GM18873 (cell line): ENCODE data around the gene COPS3.
"Not testable (repeated sequence)": the region's sequence is repeated elsewhere in the genome, so short reads cannot be mapped to it uniquely, and the experiment has no call there.

Experiments
- ATAC-seq: cut with Tn5 transposase; IDR thresholded peaks from one replicate; pipeline ENCODE4 v1.9.1; 2021; ENCODE audit warnings: mild to moderate bottlenecking, moderate library complexity, moderate number of reproducible peaks; ENCODE audit not compliant: unreplicated experiment, low FRiP score

COPS3 gene

GRCh38 chr17:17303010-17303846 is 22.2 kb upstream of the COPS3 start, which contains the start of gene NT5M:
NT5M (plus strand) TSS chr17:17303373; CDS start chr17:17303551, 178 bp downstream.
- ATAC-seq = no peak

GRCh38 chr17:17301659-17302058 is 20.6 kb upstream of the COPS3 start:
- ATAC-seq = not testable (repeated sequence)

DNA sequence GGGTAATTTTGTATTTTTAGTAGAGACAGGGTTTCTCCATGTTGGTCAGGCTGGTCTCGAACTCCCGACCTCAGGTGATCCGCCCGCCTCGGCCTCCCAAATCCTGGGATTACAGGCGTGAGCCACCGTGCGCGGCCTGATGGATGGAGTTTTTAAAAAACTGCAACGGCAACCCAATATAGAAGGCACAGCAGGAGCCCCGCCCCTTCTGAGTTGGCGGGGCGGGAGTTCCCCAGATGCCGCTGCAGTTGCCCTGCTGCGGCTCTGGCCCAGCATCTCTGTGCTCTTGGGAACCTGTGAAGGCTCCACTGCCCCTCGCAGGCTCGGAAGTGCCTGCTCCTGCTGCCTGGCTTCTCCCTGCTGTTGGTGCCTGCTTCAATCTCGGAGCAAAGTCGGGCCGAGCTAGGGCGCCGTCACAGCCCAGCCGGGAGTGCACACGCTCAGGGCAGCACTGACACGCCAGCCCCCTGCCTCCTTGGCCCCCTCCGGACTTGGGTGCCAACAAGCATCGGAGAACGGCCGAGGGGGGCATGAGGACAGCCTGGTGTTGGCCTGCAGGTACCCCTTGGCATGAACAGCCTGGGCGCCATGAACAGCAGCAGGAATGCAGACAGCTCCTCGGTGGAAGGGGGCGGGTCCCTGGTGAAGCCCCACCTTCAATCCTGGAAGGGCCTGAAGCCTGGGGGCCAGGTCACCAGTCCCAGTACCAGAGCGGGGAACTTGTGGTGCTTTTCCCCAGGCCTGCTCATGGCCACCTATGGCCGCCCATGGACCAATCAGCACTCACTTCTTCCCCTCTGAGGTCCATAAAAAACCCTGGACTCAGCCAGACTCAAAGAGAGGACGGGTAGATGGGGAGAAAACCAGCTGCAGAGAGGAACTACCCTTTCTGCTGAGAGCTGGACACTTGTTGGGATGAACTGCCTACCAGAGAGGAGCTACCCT is 19.9 kb upstream of the COPS3 start:
- no peak for ATAC-seq

GRCh38 chr17:17298108-17298507 is 17.1 kb upstream of the COPS3 start:
- ATAC-seq = no peak

DNA sequence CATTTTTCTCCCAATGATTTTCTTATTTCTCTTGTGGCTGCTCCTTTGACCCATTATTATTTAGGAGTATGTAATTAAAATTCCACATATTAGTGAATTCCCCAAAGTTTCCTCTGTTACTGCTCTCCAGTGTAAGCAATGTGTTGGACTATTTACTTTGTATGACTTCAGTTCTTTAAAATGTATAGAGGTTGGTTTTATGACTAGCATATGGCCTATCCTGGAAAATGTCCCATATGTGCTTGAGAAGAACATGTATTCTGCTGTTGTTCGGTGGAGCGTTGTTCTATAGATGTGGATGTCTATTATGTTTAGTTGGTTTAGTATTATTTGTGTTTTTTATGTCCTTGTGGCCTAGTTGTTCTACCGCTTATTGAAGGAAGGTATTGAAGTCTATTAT is 16.2 kb upstream of the COPS3 start:
- no peak for ATAC-seq

- no peak for ATAC-seq
Measured at GRCh38 chr17:17295141-17295540, 14.1 kb upstream of the COPS3 start.

- ATAC-seq = no peak
Measured at GRCh38 chr17:17289701-17290100, 8.7 kb upstream of the COPS3 start.

GRCh38 chr17:17289086-17289485 is 8.0 kb upstream of the COPS3 start:
- ATAC-seq = no peak

DNA sequence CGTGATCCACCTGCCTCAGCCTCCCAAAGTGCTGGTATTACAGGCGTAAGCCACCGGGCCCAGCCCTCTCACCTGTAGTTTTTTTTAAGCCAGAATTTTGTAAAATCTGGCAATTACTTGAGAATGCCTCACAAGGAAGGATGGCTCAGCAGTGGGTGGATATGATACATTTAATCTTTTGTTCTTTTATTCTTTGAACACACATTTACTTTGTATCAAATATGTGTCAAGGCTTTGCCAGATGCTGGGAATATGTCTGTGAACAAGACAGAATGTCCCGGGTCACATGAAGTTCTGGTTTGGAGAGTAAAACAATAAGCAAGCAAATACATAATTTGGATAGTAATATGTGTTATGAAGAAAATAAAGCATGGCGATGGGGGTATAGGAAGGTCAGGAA is 4.9 kb upstream of the COPS3 start:
- no peak for ATAC-seq

GRCh38 chr17:17279316-17279715 is 1.7 kb downstream of the COPS3 start:
- ATAC-seq = no peak

- ATAC-seq = not testable (repeated sequence)
Measured at GRCh38 chr17:17277431-17277830, 3.6 kb downstream of the COPS3 start.

DNA sequence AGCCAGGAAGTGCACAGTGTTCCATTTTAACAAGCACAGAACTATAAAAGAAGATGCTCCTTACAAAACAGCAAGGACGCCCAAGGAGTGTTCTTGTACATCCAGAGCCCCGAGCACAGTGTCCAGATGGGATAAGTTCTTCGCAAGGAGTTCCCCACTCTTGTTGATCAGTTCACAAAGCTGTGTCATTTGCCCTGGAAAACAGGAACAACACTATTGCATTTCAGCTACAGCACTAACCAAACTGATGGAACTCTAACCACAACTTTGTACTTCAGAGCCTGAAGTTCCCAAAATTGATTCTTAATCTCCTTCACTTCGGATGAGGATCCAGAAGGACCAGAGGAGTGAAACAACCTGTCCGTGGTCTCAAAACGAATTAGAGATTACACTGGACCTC is 5.1 kb downstream of the COPS3 start:
- ATAC-seq = no peak

DNA sequence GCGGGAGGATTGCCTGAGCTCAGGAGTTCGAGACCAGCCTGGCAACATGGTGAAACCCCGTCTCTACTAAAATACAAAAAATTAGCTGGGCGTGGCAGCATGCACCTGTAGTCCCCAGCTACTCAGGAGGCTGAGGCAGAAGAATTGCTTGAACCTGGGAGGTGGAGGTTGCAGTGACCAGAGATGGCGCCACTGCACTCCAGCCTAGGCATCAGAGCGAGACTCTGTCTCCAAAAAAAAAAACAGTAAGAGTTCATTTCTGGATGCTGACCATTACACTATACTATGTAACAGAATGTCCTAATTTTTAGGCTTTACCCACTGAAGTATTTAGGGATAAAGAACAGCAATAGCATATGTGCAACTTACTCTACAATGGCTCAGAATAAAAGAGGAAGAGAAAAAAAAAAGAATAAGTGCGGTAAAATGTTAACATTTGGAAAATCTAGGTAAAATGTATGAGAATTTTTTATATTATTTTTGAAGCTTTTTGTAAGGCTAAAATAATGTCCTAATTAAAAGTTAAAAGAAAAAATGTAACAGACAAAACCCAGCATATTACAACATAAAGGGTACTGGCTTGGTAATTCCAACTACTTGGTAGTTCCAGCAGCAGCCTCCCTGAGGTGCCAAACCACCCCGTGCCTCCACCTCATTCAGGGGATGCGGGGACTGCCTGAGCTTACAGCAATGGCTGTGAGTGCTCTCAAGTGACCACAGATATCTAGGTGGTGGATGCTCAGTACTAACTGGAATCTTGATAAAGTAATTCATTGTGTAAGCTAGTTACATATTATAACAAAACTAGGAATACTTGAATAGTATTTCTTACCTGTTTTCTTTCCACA is 10.9 kb downstream of the COPS3 start:
- no peak for ATAC-seq

GRCh38 chr17:17264430-17264829 is 16.6 kb downstream of the COPS3 start:
- ATAC-seq = no peak

DNA sequence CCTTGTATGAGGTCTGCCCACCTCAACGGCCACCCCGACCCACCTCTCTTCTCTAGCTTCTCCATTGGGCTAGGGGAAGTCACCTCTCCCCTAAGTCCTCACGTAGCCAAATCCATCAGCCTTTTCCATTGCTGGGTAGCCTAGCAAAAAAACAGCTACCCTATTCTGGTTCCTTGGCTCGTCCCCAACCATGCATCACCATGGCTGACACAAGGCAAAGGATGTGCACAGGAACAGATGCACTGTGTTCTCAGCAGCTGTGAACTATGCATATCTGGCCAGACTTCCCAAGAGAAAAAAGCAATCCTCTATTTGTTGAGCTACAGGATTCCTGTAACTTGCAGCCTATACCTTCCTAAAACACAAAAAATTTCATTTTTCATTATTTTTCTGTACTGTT is 22.0 kb downstream of the COPS3 start:
- ATAC-seq = no peak

GRCh38 chr17:17258011-17258410 is 23.0 kb downstream of the COPS3 start:
- ATAC-seq = no peak

DNA sequence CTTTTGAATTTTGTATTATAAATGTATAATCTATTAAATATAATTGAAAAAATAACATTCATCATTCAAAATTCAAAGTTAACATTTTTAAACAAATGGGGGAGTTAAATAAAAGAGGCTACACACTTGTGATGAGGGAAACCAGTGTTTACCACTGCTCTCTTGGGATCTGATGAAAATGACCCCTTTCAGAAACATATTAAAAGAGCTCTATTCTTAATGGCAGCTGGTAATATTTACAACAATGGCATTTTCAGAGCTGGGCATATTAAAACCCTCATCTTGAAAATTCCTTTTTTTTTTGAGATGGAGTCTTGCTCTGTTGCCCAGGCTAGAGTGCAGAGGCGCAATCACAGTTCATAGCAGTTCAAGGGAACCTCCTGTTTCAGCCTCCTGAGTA is 24.7 kb downstream of the COPS3 start:
- ATAC-seq = no peak

GRCh38 chr17:17255689-17256088 is 25.4 kb downstream of the COPS3 start:
- ATAC-seq = not testable (repeated sequence)

DNA sequence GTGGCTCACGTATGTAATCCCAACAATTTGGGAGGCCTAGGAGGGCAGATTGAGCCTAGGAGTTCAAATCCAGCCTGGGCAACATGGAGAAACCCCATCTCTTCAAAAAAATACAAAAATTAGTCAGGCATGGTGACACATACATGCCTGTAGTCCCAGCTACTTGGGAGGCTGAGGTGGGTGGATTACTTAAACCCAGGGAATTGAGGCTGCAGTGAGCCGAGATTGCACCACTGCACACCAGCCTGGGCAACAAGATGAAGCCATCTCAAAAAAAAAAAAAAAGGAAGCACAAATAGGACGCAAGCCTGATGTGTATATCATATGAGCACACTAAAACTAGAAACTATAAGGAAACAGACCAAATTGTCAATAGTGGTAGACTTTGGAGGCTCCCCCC is 27.0 kb downstream of the COPS3 start:
- no peak for ATAC-seq

GRCh38 chr17:17253406-17253805 is 27.6 kb downstream of the COPS3 start:
- no peak for ATAC-seq
